Effector memory CD4-positive, alpha-beta T cell (primary cell): ENCODE results near the gene DERA.
"Not testable (repeated sequence)": the region's sequence is repeated elsewhere in the genome, so short reads cannot be mapped to it uniquely, and the experiment has no call there.

Experiments used
- DNase-seq, 3 donors: peaks; one replicate each; pipeline ENCODE4 v3.0.0-alpha.2; 2020
- H3K27ac ChIP-seq: 2 replicates; pipeline ENCODE4 v1.7.0; 2013; ENCODE audit warnings: mild to moderate bottlenecking, low read length, moderate library complexity; ENCODE audit not compliant: insufficient read depth, poor library complexity, severe bottlenecking
- H3K27me3 ChIP-seq: replicated peaks from 2 replicates; pipeline ENCODE4 v1.7.0; 2013; ENCODE audit warnings: mild to moderate bottlenecking, low read length; ENCODE audit not compliant: insufficient read depth, control insufficient read depth, poor library complexity, severe bottlenecking
- H3K36me3 ChIP-seq: 2 replicates; pipeline ENCODE4 v1.7.0; 2013; ENCODE audit warnings: mild to moderate bottlenecking, low read length, moderate library complexity; ENCODE audit not compliant: control insufficient read depth, insufficient read depth
- H3K4me1 ChIP-seq: 2 replicates; pipeline ENCODE4 v1.7.0; 2013; ENCODE audit warnings: low read length, mild to moderate bottlenecking; ENCODE audit not compliant: control insufficient read depth, insufficient read depth, poor library complexity, severe bottlenecking
- H3K4me3 ChIP-seq: 2 replicates; pipeline ENCODE4 v1.7.0; 2013; ENCODE audit warnings: low read length, low read depth, mild to moderate bottlenecking; ENCODE audit not compliant: insufficient read depth, poor library complexity, severe bottlenecking
- H3K9me3 ChIP-seq: 2 replicates; pipeline ENCODE4 v1.7.0; 2013; ENCODE audit warnings: mild to moderate bottlenecking, low read length, moderate library complexity; ENCODE audit not compliant: control insufficient read depth

DERA gene

GRCh38 chr12:16043480-16043879 is 132.3 kb downstream of the DERA start:
- no peaks in the 10 kb centered on the region for H3K4me1 ChIP-seq
- H3K27ac ChIP-seq = no peak overlapping the region
- no peak overlapping the region for H3K4me3 ChIP-seq
- no peaks in the 10 kb centered on the region for H3K27me3 ChIP-seq
- DNase-seq = no peak
- H3K36me3 ChIP-seq = no peaks in the 10 kb centered on the region
- no peaks in the 10 kb centered on the region for H3K9me3 ChIP-seq

- Histone ChIP-seq H3K9me3 (no peaks in the 10 kb centered on the region), H3K4me1 (no peaks in the 10 kb centered on the region), H3K27me3 (no peaks in the 10 kb centered on the region), H3K4me3 (no peak overlapping the region), H3K36me3 (no peaks in the 10 kb centered on the region), H3K27ac (no peak overlapping the region)
- DNase-seq = no peak
These were observed 135.1 kb downstream of the DERA start for GRCh38 chr12:16046266-16046665.

- Histone ChIP-seq H3K4me1 (no peaks in the 10 kb centered on the region), H3K9me3 (no peaks in the 10 kb centered on the region), H3K27me3 (no peaks in the 10 kb centered on the region), H3K27ac (no peak overlapping the region), H3K36me3 (no peaks in the 10 kb centered on the region), H3K4me3 (no peak overlapping the region)
- DNase-seq = no peak
These were observed 137.4 kb downstream of the DERA start for GRCh38 chr12:16048511-16048910.

- DNase-seq = no peak
- Histone ChIP-seq H3K4me1 (no peaks in the 10 kb centered on the region), H3K27ac (no peak overlapping the region), H3K36me3 (no peaks in the 10 kb centered on the region), H3K4me3 (no peak overlapping the region), H3K9me3 (no peaks in the 10 kb centered on the region), H3K27me3 (no peaks in the 10 kb centered on the region)
These were observed 145.8 kb downstream of the DERA start for GRCh38 chr12:16056910-16057309.

GRCh38 chr12:16057351-16057751 is 146.2 kb downstream of the DERA start:
- not testable (repeated sequence) for H3K27ac ChIP-seq, H3K9me3 ChIP-seq, H3K36me3 ChIP-seq, H3K27me3 ChIP-seq, H3K4me1 ChIP-seq, H3K4me3 ChIP-seq, DNase-seq

GRCh38 chr12:16062611-16063010 is 151.5 kb downstream of the DERA start:
- Histone ChIP-seq H3K9me3 (no peaks in the 10 kb centered on the region), H3K36me3 (no peaks in the 10 kb centered on the region), H3K4me3 (no peak overlapping the region), H3K27me3 (no peaks in the 10 kb centered on the region), H3K4me1 (no peaks in the 10 kb centered on the region), H3K27ac (no peak overlapping the region)
- no peak for DNase-seq

- H3K4me1 ChIP-seq = no peaks in the 10 kb centered on the region
- no peak for DNase-seq
These were observed 152.6 kb downstream of the DERA start for GRCh38 chr12:16063726-16064125.

GRCh38 chr12:16070113-16070512 is 159.0 kb downstream of the DERA start:
- DNase-seq = no peak
- Histone ChIP-seq H3K27me3 (no peaks in the 10 kb centered on the region), H3K9me3 (no peaks in the 10 kb centered on the region), H3K36me3 (no peaks in the 10 kb centered on the region), H3K4me1 (no peaks in the 10 kb centered on the region), H3K4me3 (no peak overlapping the region), H3K27ac (no peak overlapping the region)

More at GRCh38 chr12:16063726-16064125, 152.6 kb downstream of the DERA start:
- Histone ChIP-seq H3K36me3 (no peaks in the 10 kb centered on the region), H3K4me3 (no peak overlapping the region), H3K27me3 (no peaks in the 10 kb centered on the region), H3K9me3 (no peaks in the 10 kb centered on the region), H3K27ac (no peak overlapping the region)

GRCh38 chr12:16072678-16073077 is 161.5 kb downstream of the DERA start:
- Histone ChIP-seq H3K36me3 (no peaks in the 10 kb centered on the region), H3K27ac (no peak overlapping the region), H3K27me3 (no peaks in the 10 kb centered on the region), H3K4me1 (no peaks in the 10 kb centered on the region), H3K4me3 (no peak overlapping the region), H3K9me3 (no peaks in the 10 kb centered on the region)
- no peak for DNase-seq

GRCh38 chr12:16074894-16075293 is 163.8 kb downstream of the DERA start:
- no peak for DNase-seq
- no peaks in the 10 kb centered on the region for H3K36me3 ChIP-seq

GRCh38 chr12:16075887-16076286 is 164.8 kb downstream of the DERA start:
- H3K27ac ChIP-seq = no peak overlapping the region
- H3K9me3 ChIP-seq = no peaks in the 10 kb centered on the region

More at GRCh38 chr12:16074894-16075293, 163.8 kb downstream of the DERA start:
- Histone ChIP-seq H3K27ac (no peak overlapping the region), H3K27me3 (no peaks in the 10 kb centered on the region), H3K4me1 (no peaks in the 10 kb centered on the region), H3K4me3 (no peak overlapping the region), H3K9me3 (no peaks in the 10 kb centered on the region)

More at GRCh38 chr12:16075887-16076286, 164.8 kb downstream of the DERA start:
- Histone ChIP-seq H3K27me3 (no peaks in the 10 kb centered on the region), H3K36me3 (no peaks in the 10 kb centered on the region), H3K4me1 (no peaks in the 10 kb centered on the region), H3K4me3 (no peak overlapping the region)
- no peak for DNase-seq
